ENCODE data around the gene RBM20.

DNA sequence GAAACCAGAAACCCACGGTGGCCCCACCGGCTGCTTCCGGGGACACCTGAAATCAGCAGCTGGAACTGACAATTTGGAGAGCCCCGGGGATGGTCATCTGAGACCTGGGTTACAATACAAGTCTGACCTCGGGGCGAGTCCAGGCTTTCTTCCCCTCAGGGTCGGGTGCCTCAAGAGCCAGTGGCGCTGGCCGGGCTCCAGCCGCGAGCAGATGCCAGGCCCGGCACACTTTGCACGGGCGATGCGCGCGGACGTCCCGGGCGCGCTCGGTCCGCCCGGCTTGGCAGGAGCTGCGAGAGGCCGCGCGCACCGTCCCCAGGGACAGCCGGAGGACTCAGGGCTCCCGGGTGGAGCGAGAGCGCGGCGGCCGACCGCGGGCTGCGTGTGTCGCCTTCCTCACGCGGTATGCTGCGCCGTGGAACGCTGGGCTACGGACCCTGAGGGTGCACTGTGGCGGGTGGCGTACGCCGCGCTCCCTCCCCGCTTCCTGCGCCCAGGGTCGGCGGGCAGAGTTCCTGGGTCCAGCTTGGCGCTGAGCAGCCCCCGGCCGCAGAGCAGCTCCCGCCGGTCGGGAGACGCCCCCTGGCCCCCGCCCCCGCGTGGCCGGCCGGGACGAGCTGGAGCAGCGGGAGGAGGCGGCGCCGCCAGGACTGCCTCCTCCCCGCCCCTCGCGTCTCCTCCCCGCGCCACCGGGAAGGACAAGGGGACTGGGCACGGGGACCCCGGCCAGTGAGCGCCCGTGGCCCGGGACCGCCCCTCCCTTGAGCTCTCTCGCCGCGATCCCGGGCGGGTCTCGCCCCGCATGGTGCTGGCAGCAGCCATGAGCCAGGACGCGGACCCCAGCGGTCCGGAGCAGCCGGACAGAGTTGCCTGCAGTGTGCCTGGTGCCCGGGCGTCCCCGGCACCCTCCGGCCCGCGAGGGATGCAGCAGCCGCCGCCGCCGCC lies at the start of gene RBM20:
- TF ChIP-seq, protein P1, sequence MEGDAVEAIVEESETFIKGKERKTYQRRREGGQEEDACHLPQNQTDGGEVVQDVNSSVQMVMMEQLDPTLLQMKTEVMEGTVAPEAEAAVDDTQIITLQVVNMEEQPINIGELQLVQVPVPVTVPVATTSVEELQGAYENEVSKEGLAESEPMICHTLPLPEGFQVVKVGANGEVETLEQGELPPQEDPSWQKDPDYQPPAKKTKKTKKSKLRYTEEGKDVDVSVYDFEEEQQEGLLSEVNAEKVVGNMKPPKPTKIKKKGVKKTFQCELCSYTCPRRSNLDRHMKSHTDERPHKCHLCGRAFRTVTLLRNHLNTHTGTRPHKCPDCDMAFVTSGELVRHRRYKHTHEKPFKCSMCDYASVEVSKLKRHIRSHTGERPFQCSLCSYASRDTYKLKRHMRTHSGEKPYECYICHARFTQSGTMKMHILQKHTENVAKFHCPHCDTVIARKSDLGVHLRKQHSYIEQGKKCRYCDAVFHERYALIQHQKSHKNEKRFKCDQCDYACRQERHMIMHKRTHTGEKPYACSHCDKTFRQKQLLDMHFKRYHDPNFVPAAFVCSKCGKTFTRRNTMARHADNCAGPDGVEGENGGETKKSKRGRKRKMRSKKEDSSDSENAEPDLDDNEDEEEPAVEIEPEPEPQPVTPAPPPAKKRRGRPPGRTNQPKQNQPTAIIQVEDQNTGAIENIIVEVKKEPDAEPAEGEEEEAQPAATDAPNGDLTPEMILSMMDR (IDR thresholded peaks at IDR 0.05): no peak
- no peak for TF ChIP-seq POLR2AphosphoS5 (IDR thresholded peaks at IDR 0.05)
- no peak for TF ChIP-seq EP300 (IDR thresholded peaks at IDR 0.05)

Data from gastroesophageal sphincter (tissue), 3 donors.